Suppressor macrophage treated with lipopolysaccharide for 1 hour (primary cell): Measurements from ENCODE around the gene E2F1.
A peak's percentile ranks its signal among the peaks of the same experiment; 100 is the strongest.

Experiments used
- DNase-seq, 3 donors: peaks; one replicate each; pipeline ENCODE4 v3.0.0-alpha.2; 2020 to 2022

E2F1 gene

GRCh38 chr20:33687370-33687915, 1.3 kb upstream of the E2F1 start:
- peak; percentile 53 to 70 (median 55) for DNase-seq

- DNase-seq = no peak
These were observed 790 bp upstream of the E2F1 start for GRCh38 chr20:33686984-33687366.

GRCh38 chr20:33685328-33686099, 671 bp downstream of the E2F1 start:
- DNase-seq = peak; percentile 44 to 77 (median 61)

- DNase-seq = no peak
These were observed 1.5 kb downstream of the E2F1 start for GRCh38 chr20:33684533-33685327.

- no peak for DNase-seq
These were observed 4.3 kb downstream of the E2F1 start for GRCh38 chr20:33681728-33682353.

DNA sequence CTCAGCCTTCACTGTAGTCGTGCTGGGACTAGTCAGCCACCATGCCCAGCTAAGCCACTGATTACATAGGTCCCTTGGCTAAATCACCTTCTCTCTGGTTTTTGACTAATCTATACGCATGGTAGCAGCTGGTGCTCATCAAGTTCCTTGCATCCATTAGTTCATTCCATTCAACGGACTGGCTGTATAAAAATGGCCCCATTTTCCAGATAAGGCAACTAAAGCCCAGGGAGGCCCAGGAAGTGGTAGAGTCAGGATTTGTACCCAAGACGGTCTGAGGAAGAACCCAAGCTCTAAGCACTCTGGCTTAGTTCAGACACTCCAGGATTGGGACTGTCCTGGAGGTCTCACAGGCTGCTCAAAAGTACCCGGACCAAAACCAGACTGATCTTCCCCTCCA, 4.9 kb downstream of the E2F1 start:
- no peak for DNase-seq

GRCh38 chr20:33680686-33681085, 5.5 kb downstream of the E2F1 start:
- DNase-seq = no peak

- no peak for DNase-seq
These were observed 6.3 kb downstream of the E2F1 start for GRCh38 chr20:33679758-33680485.

- DNase-seq = no peak
These were observed 8.0 kb downstream of the E2F1 start for GRCh38 chr20:33677991-33678702.

DNA sequence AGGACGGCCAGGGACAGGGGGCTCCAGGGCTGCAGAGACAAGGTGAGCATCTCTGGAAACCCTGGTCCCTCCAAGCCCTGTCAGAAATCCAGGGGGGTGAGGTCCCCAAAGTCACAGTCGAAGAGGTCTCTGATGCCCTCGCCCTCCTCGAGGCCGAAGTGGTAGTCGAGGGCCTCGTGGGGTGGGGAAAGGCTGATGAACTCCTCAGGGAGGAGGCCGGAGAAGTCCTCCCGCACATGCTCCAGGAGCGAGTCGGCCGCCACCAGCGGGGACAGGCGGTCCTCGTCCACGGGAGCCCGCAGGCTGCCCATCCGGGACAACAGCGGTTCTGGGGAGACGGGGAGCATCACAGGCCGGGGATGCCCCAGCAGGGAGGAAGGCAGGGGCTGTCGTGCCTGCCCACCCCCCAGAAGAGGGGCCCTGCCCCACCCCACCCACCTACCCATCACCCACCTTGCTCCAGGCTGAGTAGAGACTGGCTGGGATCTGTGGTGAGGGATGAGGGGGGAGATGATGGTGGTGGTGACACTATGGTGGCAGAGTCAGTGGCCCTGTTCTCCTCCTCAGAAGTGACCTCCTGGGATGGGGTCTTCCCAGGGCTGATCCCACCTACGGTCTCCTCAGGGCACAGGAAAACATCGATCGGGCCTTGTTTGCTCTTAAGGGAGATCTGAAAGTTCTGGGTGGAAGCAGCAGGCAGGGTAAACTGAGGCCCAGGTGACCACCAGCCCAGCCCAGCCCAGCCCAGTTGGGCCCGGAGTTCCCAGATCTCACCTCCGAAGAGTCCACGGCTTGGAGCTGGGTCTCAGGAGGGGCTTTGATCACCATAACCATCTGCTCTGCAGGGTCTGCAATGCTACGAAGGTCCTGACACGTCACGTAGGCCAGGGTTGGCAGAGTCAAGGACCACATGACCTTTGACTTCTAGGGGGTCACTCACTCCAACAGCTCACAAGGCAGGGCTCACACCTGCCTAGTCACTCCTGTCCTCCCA, 9.2 kb downstream of the E2F1 start:
- no peak for DNase-seq

GRCh38 chr20:33676121-33676520, 10.1 kb downstream of the E2F1 start:
- no peak for DNase-seq

DNA sequence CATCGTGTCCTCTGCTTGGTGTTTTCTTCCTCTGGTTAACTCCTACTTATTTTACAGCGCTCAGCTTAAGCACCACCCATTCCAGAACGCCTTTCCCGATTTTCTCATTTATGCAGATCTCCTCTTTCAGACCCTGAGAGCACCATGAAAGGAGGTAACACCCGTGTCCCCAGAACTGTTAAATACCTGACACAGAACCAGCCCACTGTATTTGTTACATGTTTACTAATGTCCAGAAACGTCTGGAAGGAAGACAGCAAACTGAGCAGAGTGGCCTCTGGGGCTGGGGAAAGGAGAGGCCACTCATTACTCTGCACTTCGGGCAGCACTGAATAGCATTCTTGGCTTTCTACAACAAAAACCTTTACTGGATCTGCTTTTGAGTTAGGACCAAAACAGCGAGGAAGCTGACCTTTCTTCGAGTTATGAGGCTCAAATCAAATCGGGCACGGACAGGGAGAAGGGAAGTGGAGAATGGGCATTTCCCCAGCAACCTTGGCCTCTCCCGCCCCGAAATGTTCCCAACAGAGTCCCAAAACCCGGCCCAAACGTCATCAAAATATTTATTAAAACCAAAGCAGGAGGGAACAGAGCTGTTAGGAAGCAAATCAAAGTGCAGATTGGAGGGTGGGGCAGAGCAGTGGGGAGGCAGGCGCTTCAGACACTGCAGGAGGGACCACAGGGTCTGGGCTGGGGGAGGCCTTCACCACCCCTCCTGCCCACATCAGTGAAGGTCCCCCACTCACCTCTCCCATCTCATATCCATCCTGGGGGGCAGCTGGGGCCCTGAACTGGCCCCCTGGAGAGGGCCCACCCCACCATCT, 10.8 kb downstream of the E2F1 start:
- DNase-seq = no peak

GRCh38 chr20:33674294-33675135, 11.7 kb downstream of the E2F1 start, which contains the start of gene NECAB3:
Gene NECAB3, minus strand, starts transcription at chr20:33674428. Its CDS starts 76 bp downstream, at chr20:33674352.
- peak; percentile 67 to 94 (median 86) for DNase-seq

DNA sequence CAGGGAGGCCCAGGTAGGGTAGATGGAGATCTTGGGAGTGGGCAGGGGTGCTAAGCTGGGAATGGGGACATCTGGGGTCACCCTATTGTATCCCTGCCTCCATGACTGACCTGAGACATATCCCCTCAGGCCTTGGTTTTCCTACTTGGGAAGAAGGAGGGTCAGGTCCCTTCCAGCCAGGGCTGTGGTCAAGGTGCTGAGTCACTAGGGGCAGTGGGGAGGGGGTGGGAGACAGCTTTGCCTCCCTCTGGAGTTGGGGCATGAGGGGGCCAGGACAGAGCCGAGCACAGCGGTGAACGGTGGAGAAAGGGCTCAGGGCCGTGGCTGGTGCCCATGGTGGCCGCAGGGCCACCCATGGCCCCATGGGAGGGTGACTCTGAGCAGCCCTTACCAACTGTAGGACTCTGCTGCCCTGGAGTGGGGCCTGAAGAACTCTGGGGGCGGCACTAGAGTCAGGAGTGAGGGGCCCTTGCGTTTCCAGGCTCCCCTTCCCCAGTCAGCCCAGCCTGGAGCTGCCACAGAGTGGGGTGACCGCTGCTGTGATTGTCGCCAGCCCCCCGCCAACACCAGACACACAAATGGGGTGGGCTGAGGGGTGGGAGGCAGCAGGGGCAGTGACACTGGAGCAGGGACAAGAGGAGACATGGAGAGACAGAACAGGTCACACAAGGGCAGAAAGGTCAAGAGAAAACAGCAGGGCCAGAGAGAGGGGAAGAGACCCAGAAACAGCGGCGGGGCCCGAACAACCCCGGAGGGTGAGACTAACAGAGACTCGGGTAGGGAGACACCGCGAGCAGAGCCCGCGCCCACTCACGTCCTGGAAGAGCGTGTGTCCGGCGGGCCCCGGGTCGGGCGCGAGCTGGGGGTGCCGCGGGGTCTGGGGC, 12.5 kb downstream of the E2F1 start:
- peak in 1 of 3 donors; percentile 52 for DNase-seq

DNA sequence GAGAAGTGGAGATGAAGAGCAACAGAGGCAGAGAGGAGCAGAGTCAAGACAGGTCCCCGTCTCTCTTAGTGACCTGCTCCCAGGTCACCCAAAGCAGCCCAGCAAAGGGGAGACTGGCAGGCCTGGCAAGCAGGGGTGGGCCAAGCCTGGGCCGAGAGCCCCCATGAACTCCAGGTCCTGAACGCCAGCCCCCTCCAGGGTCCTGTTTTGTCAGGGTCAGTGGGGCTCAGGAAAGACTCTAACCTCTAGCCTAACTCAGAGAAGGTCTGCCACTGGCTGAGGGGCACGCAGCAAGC, 13.1 kb downstream of the E2F1 start:
- no peak for DNase-seq

DNA sequence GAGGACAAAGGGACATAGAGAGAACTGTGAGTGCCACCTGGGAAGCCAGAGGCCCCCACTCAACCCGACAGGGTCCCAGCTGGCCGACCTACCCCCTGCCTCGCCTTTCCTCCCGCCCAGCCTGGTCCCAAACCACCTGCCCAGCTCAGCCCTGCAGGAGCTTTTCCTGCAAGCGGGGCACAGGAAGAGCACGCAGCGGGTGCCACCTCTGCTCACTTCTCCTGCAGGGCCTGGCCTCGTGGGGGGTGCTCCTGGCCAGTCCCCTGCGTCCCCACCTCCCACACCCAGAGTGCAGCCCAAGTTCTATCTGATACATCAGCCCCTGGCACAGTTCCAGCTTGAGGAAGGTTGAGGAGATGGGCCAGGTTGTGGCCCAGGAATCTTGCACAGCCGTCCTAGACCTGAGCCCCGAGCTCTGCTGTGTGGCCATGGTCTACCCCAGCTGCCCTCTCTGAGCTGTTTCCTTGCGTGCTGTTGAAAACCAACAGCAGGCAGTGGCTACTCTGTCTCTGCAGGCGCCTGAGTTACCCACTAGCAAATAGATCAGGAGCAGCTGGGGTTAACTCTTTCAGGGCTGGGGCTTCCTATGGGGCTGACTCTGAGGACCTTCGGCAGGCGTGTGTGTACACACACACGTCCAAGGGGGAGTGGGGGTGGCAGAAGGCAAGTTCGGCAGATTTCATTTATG, 13.6 kb downstream of the E2F1 start:
- DNase-seq = no peak

DNA sequence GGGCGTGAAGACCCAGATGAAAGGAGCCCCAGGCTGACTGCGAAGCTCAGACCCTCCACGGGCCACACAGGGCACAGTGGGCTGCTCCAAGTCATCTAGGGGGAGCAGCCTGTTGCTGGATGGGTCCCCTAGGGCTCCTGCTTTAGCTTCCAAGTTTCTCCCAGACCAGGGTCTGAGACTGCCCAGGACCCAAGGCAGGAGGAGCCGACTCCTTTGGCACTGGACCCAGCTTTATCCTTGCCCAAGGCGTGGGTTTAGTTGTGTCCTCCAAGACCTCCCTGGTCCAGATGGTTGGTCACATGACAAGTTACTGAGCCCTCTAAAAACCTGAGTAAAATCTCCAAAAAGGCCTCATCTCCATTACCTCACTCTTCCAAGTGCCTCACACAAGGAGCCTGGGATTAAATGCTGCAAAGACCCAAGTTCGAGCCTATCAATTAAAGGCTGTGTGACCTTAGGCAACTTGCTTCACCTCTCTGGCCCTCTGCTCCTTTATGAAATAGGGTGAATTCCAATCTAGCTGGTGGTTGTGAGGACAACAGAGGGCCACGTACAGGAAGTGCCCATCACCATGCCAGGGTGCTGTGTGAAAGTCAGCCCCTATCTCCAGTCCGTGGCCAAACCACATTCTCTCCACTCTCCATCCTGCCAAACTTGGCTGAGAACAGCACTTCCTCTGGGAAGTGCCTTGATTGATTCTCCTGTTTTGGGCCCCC, 14.5 kb downstream of the E2F1 start:
- no peak for DNase-seq
